M059J (cell line): Measurements from ENCODE around the gene BMERB1. TPM values are rescaled to one million over a fixed set of nuclear protein-coding genes. Genes with fewer than 3 reads are reported as not detected.
"Not testable (repeated sequence)": the region's sequence is repeated elsewhere in the genome, so short reads cannot be mapped to it uniquely, and the experiment has no call there.

Experiments
- DNase-seq: peaks from one replicate; pipeline ENCODE4 v3.0.0-alpha.2; 2012; ENCODE audit warnings: low read depth
- total RNA-seq: library from RNA; depleted of rRNA; stranded (reverse); fragments of >200 nt; shearing (Covaris generic); gene quantifications from 2 replicates; pipeline ENCODE4 v1.2.3, GENCODE V29; 2014

BMERB1 gene
- total RNA-seq, 1 experiment from 2014 or later: 25.5 TPM

- DNase-seq: no peak
These were observed 157.9 kb downstream of the BMERB1 start for GRCh38 chr16:15592324-15592723.

- no peak for DNase-seq
These were observed 158.8 kb downstream of the BMERB1 start for GRCh38 chr16:15593235-15593634.

GRCh38 chr16:15594711-15595320 is 160.4 kb downstream of the BMERB1 start:
- no peak for DNase-seq

GRCh38 chr16:15597135-15597534 is 162.7 kb downstream of the BMERB1 start:
- DNase-seq: no peak

- no peak for DNase-seq
These were observed 163.6 kb downstream of the BMERB1 start for GRCh38 chr16:15597822-15598647.

- no peak for DNase-seq
These were observed 164.3 kb downstream of the BMERB1 start for GRCh38 chr16:15598648-15599190.

- peak; percentile 34 for DNase-seq
These were observed 165.1 kb downstream of the BMERB1 start for GRCh38 chr16:15599303-15600070.

GRCh38 chr16:15601212-15601879 is 167.0 kb downstream of the BMERB1 start:
- DNase-seq: no peak

GRCh38 chr16:15602285-15603044 is 168.1 kb downstream of the BMERB1 start:
- no peak for DNase-seq

- peak; percentile 61 for DNase-seq
These were observed 170.4 kb downstream of the BMERB1 start for GRCh38 chr16:15604460-15605440.

- DNase-seq: no peak
These were observed 171.6 kb downstream of the BMERB1 start for GRCh38 chr16:15605839-15606517.

GRCh38 chr16:15606518-15607220 is 172.3 kb downstream of the BMERB1 start:
- no peak for DNase-seq

GRCh38 chr16:15607221-15607699 is 172.9 kb downstream of the BMERB1 start:
- not testable (repeated sequence) for DNase-seq

GRCh38 chr16:15607700-15608396 is 173.5 kb downstream of the BMERB1 start:
- peak; percentile 35 for DNase-seq

- DNase-seq: peak; percentile 10
These were observed 174.3 kb downstream of the BMERB1 start for GRCh38 chr16:15608398-15609285.

GRCh38 chr16:15609286-15609649 is 174.9 kb downstream of the BMERB1 start:
- no peak for DNase-seq
